Gastroesophageal sphincter (tissue), 3 donors: Measurements from ENCODE around the gene RFC2.

Experiments used
- EP300 ChIP-seq: sonication (generic); formaldehyde crosslinking; IDR thresholded peaks from one replicate; pipeline ENCODE4 v1.6.1; 2017; ENCODE audit warnings: antibody characterized with exemption, mild to moderate bottlenecking
- POLR2A ChIP-seq, 2 donors: fragments of 450-650 bp; IDR thresholded peaks; one replicate each; pipeline ENCODE4 v1.6.1; 2017; ENCODE audit warnings: antibody characterized with exemption in 2 of 2, mild to moderate bottlenecking in 2 of 2, moderate library complexity in 1 of 2
- POLR2AphosphoS5 ChIP-seq: sonication (generic); formaldehyde crosslinking; IDR thresholded peaks from one replicate; pipeline ENCODE4 v1.6.1; 2017; ENCODE audit warnings: antibody characterized with exemption
- TF ChIP-seq, protein P1 (sequence below), 4 experiments: fragments of 200-600 bp in 2 of 4; fragments of 450-650 bp in 2 of 4; sonication (generic) in 1 of 4; IDR thresholded peaks; one replicate each; pipeline ENCODE4 v1.5.1; 2017 to 2019; ENCODE audit warnings: antibody characterized with exemption in 4 of 4, mild to moderate bottlenecking in 2 of 4, moderate library complexity in 2 of 4

DNA sequence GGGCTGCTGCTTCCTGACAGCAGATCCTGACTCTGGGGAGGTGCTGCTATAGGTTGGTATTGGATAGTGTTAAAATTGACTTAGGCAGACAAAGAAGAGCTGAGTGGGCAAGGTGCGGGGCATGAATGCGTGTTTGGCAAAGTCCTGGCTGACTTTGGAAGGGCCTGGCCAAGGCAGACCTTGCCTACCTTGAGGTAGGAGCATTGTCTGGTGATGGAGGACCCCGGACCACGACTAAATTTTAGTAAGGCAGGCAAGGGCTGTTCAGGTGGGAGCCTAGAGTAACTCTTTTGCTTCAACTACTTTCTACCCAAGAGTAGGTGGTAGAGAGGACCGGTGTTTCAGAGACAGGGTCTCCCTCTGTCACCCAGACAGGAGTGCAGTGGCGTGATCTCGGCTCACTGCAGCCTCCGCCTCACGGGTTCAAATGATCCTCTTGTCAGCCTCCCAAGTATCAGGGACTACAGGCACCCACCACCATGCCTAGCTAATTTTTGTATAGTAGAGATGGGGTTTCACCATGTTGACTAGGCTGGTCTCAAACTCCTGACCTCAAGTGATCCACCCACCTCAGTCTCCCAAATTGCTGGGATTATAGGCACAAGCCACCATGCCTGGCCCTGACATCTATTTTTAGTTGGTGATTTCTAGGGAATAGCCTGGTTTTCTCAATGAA is 56.6 kb downstream of the RFC2 start:
- TF ChIP-seq, protein P1, sequence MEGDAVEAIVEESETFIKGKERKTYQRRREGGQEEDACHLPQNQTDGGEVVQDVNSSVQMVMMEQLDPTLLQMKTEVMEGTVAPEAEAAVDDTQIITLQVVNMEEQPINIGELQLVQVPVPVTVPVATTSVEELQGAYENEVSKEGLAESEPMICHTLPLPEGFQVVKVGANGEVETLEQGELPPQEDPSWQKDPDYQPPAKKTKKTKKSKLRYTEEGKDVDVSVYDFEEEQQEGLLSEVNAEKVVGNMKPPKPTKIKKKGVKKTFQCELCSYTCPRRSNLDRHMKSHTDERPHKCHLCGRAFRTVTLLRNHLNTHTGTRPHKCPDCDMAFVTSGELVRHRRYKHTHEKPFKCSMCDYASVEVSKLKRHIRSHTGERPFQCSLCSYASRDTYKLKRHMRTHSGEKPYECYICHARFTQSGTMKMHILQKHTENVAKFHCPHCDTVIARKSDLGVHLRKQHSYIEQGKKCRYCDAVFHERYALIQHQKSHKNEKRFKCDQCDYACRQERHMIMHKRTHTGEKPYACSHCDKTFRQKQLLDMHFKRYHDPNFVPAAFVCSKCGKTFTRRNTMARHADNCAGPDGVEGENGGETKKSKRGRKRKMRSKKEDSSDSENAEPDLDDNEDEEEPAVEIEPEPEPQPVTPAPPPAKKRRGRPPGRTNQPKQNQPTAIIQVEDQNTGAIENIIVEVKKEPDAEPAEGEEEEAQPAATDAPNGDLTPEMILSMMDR (IDR thresholded peaks at IDR 0.05): no peak
- TF ChIP-seq POLR2AphosphoS5 (no peak), POLR2A (IDR thresholded peaks at IDR 0.05) (no peak), EP300 (no peak)
